ENCODE results near the gene GALK2.

The GALK2 gene

GRCh38 chr15:49366496-49366895 lies 196.4 kb downstream of the GALK2 start:
- DNase-seq = no peak

GRCh38 chr15:49370782-49371181 lies 200.7 kb downstream of the GALK2 start:
- no peak for DNase-seq

- DNase-seq = no peak
Measured at GRCh38 chr15:49372366-49372765, 202.3 kb downstream of the GALK2 start.

- DNase-seq = no peak
Measured at GRCh38 chr15:49379996-49380395, 209.9 kb downstream of the GALK2 start.

GRCh38 chr15:49380912-49381311 lies 210.9 kb downstream of the GALK2 start:
- no peak for DNase-seq

Measured in hippocampal formation (tissue), 2 donors.